Mucosa of gallbladder (tissue), 1 donor: Measurements from ENCODE around the gene RALGAPA2. TPM values are rescaled to one million over a fixed set of nuclear protein-coding genes. Genes with fewer than 3 reads are reported as not detected.

Source experiments
- DNase-seq: peaks from one replicate; pipeline ENCODE4 v3.0.0-alpha.2; 2020; ENCODE audit warnings: low spot score
- total RNA-seq: library from RNA; stranded (reverse); gene quantifications from one replicate; pipeline ENCODE4 v1.2.1, GENCODE V29; 2021
- donor health status: DM: no; HTN: no; CAD: no.

RALGAPA2 gene
- total RNA-seq, 1 donor from 2014 or later, result 76.9 TPM

- no peak for DNase-seq
Observed at GRCh38 chr20:20578838-20579237, 133.6 kb downstream of the RALGAPA2 start.

GRCh38 chr20:20573797-20574196 lies 138.6 kb downstream of the RALGAPA2 start:
- DNase-seq, result no peak

GRCh38 chr20:20571068-20571780 lies 141.2 kb downstream of the RALGAPA2 start:
- DNase-seq, result no peak

- no peak for DNase-seq
Observed at GRCh38 chr20:20568604-20569205, 143.7 kb downstream of the RALGAPA2 start.

- no peak for DNase-seq
Observed at GRCh38 chr20:20567712-20568111, 144.7 kb downstream of the RALGAPA2 start.

- no peak for DNase-seq
Observed at GRCh38 chr20:20566516-20566915, 145.9 kb downstream of the RALGAPA2 start.

GRCh38 chr20:20564279-20564678 lies 148.2 kb downstream of the RALGAPA2 start:
- no peak for DNase-seq

GRCh38 chr20:20562507-20562906 lies 149.9 kb downstream of the RALGAPA2 start:
- no peak for DNase-seq

GRCh38 chr20:20561841-20562240 lies 150.6 kb downstream of the RALGAPA2 start:
- no peak for DNase-seq

GRCh38 chr20:20561172-20561571 lies 151.3 kb downstream of the RALGAPA2 start:
- no peak for DNase-seq

GRCh38 chr20:20557406-20557805 lies 155.0 kb downstream of the RALGAPA2 start:
- DNase-seq, result no peak

- no peak for DNase-seq
Observed at GRCh38 chr20:20555838-20556237, 156.6 kb downstream of the RALGAPA2 start.

- no peak for DNase-seq
Observed at GRCh38 chr20:20554951-20555350, 157.5 kb downstream of the RALGAPA2 start.

- DNase-seq, result no peak
Observed at GRCh38 chr20:20553541-20553940, 158.9 kb downstream of the RALGAPA2 start.

GRCh38 chr20:20552076-20552475 lies 160.4 kb downstream of the RALGAPA2 start:
- DNase-seq, result no peak

GRCh38 chr20:20551409-20551808 lies 161.0 kb downstream of the RALGAPA2 start:
- no peak for DNase-seq

GRCh38 chr20:20549704-20550103 lies 162.7 kb downstream of the RALGAPA2 start:
- no peak for DNase-seq

- no peak for DNase-seq
Observed at GRCh38 chr20:20549267-20549612, 163.2 kb downstream of the RALGAPA2 start.

GRCh38 chr20:20548527-20549266 lies 163.7 kb downstream of the RALGAPA2 start:
- no peak for DNase-seq

GRCh38 chr20:20547876-20548266 lies 164.6 kb downstream of the RALGAPA2 start:
- no peak for DNase-seq

- DNase-seq, result no peak
Observed at GRCh38 chr20:20547221-20547875, 165.1 kb downstream of the RALGAPA2 start.

- DNase-seq, result no peak
Observed at GRCh38 chr20:20546402-20546801, 166.0 kb downstream of the RALGAPA2 start.
